ENCODE results near the gene SLC6A12.

Gene SLC6A12

DNA sequence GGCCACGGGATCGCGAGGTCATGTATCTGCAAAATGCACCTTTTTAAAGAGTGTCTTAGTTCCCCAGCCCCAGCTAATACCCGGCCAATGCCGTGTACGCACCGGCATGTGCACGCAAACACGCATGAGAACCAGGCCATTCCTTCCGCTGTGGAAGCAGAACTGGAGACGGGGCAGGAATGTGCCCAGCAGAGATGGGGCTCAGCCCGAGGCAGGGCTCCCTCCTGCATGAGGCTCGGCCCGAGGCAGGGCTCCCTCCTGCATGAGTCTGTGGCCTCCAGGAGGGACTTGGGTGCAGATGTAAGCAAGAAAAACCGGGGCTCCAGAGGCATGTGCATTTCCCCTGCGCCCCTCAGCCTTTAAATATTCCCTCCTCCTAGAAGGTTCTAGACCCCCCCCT is 38.2 kb downstream of the SLC6A12 start:
- no peak for DNase-seq

GRCh38 chr12:175250-175649 is 38.7 kb downstream of the SLC6A12 start:
- no peak for DNase-seq

- no peak for DNase-seq
Measured at GRCh38 chr12:174596-174995, 39.4 kb downstream of the SLC6A12 start.

- DNase-seq, result no peak
Measured at GRCh38 chr12:174124-174523, 39.8 kb downstream of the SLC6A12 start.

GRCh38 chr12:172732-173161 is 41.2 kb downstream of the SLC6A12 start:
- DNase-seq, result no peak

GRCh38 chr12:171743-172676 is 41.9 kb downstream of the SLC6A12 start:
- DNase-seq, result no peak

DNA sequence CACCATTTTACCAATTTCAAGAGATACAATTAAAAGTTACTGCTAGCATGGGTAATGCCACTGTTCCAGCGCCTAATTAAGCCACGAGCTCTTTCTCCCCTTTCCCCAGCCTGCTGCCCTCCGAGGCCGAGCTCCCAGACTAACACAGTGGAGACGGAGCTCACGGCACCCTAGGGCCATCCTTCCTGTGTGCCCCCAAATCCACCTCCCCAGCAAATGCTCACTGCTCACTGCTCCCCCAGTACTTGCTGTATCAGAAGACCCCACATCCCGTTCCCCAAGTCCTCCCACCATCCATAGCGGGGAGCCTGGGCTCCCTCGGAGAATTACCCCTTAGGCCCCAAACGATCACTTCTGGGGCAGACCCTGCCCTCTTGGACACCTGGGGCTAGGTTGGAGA is 42.7 kb downstream of the SLC6A12 start:
- DNase-seq, result no peak

DNA sequence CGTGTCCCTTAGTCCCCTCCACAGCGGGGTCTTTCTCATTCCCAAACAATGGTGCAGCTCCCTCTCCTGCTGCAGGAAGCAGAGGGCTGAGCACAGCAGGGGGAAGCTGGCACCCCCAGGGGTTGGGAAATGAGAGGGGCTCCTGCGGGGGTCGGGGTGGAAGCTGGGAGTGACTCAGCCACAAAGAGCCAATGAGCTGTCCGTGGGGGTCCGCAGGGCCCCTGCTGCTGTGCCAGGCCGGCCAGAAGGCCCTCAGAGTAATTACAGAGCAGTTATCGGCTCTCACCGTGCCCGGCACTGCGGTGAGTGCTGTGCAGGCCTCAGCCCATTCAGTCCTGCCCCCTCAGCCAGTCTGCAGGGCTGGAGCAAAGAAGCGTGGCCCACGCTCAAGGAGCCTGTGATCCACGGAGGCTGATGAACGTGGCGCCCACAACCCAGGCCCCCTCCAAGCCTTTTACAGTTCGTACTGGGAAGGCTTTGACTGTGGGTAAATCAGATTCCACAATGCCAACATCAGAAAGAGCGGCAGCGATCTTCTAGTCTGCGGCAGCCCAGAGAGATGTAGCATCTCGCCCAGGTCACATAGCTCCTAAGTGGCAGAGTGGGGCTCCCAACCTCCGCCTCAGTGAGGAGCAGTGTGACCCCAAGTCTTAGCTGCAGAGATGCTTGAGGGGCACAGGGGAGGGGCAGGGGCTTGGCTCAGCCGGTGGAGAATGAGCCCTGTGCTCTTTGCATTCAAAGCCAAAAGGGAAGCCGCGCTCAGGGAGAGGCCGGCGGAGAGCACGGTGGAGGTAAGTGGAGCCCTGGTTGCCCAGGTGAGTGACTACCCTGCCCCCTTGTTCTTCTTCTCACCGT is 43.4 kb downstream of the SLC6A12 start:
- DNase-seq, result no peak

GRCh38 chr12:169528-170370 is 44.2 kb downstream of the SLC6A12 start:
- DNase-seq, result no peak

- DNase-seq, result no peak
Measured at GRCh38 chr12:168763-169525, 45.0 kb downstream of the SLC6A12 start.

DNA sequence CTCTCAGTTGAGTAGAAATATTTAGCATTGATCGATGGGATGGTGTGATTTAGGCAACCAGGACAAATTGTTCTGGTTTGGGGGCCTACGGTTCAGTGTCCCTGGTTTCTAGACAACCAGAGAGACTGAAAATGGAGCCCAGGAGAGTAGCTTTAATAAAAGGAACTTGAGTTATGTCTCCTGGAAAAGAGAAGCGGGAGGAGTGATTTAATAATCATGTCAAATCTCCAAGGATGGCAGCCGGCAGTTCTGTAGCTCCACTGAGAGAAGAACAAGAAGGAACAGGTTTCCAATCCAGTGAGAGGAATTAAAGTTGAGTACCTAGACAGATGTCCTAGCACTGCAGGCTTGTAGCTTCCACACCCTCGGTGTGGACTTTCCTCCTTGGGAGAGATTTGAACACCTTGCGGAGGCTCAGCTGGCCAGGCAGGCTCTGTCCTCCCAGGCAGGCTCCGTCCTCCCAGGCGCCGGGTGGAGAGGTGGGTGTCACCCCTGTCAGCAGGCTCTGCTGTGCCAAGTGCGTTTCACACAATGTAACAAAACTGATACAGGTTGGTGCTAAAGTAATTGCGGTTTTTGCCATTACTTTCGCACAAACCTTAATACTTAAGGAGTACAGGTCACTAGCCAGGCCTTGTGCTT is 45.9 kb downstream of the SLC6A12 start:
- DNase-seq, result no peak

DNA sequence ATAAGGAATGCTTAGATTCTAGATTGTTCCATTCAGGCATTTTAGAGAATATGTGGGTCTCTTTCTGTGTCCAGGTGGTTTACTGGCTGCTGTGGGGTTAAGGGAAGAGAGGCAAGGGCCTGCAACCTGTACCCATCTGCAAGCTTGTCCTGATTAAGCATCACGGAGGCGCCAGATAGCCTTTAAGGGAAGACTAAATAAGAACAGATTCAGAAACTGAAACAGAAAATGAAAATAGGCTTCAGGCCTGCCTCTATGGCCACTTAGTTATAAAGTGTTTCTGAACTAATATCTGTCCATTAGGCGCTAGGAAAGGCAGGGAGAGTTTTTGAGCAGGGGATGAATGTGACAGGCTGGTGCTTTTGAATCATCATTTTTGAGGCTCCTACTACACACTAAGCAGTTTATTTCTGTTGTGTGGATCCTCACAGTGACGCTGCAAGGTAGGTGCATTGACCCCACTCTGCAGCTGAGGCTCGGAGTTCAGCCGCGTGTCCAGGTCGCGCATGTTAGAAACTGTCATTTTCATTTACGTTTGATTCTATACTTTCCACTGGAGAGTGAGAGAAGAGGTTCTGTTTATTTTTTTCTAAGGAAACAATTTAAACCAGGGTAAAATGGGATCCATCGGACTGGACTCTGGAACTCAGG is 47.4 kb downstream of the SLC6A12 start:
- DNase-seq, result no peak

DNA sequence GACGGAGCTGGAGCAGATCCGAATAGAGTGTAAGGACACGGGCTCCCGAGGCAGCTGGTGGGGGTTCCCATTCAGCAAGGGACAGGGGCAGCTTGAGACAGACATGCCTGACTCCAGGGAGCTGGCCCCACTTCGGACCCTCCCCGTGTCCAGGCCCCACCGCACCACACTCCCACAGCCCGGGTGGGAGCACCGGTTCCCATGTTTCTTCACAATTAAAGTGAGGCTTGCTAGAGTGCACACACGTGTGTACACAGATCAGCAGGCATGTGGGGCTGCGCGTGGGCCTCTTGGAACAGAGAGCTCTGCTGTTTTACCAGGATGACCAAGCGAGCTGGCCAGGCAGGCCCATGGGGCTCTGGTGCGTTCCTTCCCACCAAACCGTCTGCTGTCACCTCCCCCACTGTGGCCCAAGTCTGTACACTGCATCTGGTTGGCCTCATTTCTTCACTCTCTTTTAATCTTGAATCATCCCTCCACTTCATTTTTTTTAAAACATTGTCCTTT is 48.0 kb downstream of the SLC6A12 start:
- no peak for DNase-seq

DNA sequence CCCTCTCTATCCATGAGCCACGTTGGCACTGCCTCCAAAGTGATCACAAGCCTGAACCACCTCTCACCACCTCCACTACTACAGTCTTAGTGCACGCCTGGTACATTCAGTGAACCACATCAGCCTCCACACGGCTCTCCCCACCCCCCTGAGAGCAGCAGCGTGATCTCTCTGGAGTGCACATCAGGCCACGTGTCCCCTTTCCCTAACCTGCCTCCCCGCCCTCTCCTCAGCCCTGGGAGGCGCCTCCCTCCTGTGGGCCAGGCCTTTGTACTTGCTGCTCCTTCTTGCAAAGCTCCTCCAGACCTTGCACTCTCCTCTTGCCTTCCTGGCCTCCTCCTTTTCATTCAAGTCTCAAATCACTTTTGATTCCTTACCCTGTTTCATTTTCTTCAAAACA is 49.8 kb downstream of the SLC6A12 start:
- DNase-seq, result no peak

- no peak for DNase-seq
Measured at GRCh38 chr12:163406-163986, 50.5 kb downstream of the SLC6A12 start.

DNA sequence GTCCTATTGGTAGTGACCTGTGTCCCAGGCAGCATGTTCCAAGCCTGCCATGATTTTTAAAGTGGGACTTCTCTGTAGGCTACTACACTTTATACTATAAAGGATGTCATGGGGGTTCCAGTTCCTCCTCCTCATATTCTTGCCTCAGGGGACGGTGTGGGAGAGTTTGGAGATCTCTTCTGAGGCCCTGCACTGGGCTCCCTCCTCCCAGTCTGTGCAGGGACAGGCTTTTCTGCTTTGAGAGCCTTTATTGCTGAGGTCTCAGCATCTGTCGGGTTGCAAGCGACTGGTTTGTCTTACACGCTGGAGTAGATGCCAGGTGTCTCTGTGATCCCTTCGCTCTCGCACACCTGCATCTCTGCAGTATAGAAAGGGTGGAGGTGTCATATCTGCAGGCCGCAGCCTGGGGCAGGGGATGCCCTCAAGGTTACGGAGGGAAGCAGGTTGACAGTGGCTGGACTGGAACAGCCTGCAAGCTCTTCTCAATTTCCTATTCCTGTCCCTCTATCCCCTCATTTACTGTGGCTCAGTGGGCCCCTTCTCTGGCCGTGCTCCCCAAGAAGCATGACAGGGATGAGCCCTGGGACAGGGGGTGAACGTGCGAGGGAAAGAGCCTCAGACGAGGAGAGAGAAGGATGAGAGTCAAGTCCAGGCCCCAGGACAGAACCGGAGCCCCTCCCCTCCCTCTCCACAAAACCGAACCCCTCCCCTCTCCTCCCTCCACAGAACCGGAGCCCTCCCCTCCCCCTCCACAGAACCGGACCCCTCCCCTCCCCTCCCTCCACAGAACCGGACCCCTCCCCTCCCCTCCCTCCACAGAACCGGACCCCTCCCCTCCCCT is 51.3 kb downstream of the SLC6A12 start:
- DNase-seq, result no peak

GRCh38 chr12:161823-162222 is 52.1 kb downstream of the SLC6A12 start:
- no peak for DNase-seq

DNA sequence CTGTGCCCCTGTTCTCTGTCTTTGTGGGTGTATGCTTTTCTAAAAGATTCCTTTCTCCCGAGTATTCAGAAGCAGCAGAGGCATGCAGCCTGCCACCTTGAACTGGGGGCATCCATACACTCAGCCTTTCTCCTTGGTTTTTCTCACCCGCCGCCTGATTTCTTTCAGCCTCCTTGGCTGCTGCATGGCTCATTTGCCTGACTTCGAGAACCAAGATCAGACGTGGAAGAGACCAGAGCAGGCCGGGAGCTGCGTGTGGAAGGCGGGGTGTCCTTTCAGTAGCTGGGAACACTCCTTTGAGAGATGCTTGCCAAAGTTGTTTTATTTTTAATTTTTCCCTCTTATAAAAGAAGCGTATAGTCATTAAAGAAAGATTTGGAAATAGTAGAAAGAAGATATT is 53.1 kb downstream of the SLC6A12 start:
- no peak for DNase-seq

- DNase-seq, result no peak
Measured at GRCh38 chr12:159156-159782, 54.7 kb downstream of the SLC6A12 start.
